Left forelimb (tissue), 1 donor: Measurements from ENCODE around the gene ITGA1.
"Not testable (repeated sequence)": the region's sequence is repeated elsewhere in the genome, so short reads cannot be mapped to it uniquely, and the experiment has no call there.

Source experiments
- DNase-seq: peaks from one replicate; pipeline ENCODE4 v3.0.0-alpha.2; 2018; ENCODE audit warnings: low spot score

ITGA1 gene

DNA sequence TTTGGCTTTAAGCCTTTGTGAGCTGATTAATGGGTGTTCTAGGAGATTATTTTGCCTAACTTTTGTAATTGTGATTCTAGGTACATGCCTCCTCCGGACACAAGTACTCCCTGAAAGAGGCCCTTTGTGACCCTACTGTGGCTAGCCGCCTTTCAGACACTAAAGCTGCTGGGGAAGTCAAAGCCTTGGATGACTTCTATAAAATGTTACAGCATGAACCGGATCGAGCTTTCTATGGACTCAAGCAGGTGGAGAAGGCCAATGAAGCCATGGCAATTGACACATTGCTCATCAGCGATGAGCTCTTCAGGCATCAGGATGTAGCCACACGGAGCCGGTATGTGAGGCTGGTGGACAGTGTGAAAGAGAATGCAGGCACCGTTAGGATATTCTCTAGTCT lies 13.6 kb downstream of the ITGA1 start:
- no peak for DNase-seq

DNA sequence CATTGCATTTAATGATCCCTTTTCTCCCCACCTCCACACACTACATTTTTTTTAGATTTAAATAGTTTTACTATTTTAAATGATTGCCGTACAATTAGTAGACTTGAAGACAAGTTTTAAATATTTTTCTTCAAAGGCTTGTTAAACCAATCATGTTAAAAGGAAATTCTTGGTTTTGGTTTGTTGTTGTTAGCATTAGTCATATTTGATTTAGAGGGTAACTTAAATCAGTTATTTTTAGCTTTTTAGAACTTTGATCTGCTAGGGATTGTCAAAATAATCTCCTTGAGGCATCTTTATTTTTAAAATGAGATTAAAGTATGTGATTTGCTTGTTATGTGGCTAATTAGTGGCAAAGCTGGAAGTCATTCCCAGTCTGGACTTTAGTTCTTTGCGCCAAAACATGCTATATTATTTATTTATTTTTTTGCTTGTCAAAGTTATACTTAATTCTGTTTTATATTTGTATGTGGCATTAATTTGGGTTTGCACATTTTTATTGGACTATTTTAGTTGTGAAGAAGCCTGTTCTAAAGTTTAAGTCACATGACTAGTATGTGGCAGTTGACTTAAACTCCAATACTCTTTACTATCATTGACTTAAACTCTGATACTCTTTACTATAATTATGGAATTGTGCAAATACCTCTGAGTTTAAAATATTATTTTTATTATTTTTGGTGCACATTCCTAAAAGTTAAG lies 14.7 kb downstream of the ITGA1 start:
- no peak for DNase-seq

DNA sequence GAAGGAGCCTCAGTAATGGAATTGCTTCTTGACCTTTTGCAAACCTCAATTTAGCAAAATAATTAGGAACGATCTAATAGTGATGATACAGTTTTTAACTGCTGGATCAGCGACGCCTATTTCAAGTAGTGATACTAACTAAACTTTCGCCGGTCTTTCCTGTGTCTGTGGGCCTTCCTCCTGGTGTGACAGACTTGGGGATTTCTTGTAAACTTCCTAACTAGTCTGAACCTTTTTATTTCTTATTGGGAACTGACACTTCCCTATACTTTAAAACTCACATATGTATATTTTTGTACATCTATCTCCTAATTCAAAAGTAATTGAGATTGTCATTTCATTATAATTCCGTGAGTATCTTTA lies 15.2 kb downstream of the ITGA1 start:
- no peak for DNase-seq

DNA sequence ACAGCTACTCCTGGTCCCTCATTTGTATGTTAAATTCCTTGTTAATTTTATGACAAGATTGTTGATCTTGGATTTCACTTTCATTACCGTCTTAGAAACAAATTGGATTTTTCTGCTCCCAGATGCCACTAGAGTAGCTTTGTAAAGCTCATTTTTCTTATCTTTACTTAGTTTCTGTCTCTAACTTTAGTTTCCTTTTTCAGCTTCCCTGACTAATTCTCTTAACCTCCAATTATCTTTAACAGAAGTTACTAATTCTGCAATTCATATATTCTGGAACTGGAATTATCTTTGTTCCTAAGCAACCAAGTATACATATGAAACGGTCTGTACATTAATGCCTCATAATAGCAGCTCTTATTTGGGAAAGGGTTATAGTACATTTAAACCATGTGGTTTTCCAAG lies 16.7 kb downstream of the ITGA1 start:
- DNase-seq = no peak

DNA sequence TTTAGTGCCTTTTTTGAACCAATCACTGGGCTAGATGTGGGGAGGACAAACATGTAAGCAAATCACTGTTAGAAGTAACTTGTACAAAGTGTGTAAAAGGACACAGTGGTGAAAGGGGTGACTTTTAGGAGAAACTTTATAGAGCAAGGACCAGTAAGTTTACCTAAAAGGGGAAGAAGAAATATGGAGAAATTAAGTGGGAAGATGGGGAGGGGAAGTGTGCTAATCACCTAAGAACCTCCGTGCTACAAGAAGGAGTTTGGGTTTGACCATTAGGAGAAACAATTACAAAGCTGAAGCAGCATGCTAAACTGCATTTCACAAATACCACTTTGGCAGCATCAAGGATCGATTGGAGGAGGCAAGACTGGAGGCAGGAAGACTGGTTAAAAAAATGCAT lies 17.3 kb downstream of the ITGA1 start:
- DNase-seq = no peak

DNA sequence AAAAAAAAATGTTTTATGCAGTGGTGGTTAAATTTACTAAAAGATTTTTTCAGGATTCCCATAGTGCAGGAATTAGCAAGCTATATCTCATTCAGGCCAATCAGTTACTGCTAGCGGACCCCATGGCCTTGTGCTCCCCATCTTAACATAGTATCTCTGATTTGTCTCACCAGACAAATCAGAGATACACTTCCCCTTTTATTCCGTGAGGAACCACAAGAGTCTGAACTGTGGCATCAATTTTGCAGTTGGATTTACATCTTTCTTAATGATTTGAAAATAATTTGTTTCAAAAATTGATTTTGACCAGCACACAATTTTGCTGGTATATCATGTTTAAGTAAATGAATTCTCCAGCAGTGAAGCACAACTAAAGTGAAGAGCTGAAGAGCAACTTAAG lies 17.9 kb downstream of the ITGA1 start:
- no peak for DNase-seq

DNA sequence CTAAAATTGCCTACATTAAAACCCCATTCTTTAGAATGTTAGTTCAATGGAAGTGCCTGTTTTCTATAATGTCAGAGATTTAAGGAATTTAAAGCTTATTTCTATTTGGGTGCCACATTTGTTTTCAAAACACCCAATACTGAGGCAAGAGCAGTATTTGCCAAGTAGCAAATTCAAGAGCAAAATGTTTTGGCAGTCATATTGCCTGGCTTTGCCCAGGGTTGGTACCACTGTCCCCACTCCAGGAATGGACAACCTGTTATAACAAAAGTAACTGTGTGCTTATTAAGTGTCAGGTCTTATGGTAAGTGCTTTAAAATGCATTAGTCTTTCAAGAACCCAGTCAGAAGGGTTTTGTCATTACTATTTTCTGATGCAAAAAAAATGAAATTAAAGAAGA lies 19.3 kb downstream of the ITGA1 start:
- no peak for DNase-seq

DNA sequence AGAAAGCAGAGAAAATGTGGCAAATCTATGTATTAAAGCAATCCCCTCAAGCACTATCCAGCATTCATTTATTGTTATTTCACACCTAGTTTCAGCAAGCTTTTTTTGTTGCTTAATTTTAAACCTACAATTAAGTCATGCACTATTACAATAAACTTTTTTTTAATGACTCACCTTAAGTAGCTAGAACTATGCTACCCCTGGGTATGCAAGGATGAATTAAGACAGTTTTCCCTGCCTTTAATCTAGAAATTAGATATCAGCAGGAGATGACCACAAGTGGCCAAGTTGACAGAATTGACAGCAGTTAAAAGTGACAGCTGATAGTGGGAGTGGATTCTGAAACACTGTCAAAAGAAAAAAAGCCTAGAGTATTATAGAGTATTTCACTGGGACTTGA lies 20.0 kb downstream of the ITGA1 start:
- DNase-seq = no peak

DNA sequence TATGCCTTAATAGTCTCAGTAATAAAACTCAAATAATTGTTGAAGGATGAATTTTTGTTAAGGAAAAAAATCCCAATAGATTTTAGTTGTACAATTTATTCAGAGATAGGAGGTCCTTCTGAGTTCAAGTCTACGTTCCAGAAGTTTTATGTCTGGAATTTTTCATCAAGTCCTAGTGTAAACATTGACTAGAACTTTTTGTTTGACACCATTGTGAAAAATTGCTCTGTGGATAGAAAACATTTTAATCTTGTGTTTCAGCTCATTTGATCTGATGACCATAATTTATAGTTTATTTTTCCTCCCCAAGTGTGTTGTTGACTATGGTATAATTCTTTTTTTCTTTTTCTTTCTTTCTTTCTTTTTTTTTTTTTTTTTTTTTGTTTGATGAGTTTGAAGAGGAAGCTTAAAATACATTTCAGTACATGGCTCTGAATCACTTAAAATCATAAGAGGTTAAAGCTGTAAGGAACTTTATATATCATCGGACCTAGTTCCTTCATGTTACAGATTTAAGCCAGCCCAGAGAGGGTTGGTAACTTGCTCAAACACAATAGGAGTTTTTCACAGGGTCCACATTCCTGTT lies 20.7 kb downstream of the ITGA1 start:
- no peak for DNase-seq

DNA sequence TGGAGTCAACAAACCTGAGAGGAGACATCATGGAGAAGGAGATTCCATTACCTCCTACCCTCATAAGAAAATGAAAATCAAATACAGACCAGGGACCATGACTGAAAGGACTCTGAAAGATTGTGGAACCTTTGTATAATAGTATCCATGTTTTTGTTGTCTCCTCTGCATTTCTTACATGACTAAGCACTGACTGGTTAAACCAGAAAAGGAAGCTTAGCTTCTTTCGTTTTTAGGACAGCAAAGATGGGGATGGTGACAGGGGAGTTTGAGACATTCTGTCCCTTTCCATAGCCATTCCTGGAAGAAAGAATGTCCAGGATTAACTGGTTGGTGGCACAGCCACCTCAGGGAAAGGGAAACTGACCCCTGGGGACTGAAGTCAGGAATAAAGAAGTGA lies 22.2 kb downstream of the ITGA1 start:
- DNase-seq = no peak

DNA sequence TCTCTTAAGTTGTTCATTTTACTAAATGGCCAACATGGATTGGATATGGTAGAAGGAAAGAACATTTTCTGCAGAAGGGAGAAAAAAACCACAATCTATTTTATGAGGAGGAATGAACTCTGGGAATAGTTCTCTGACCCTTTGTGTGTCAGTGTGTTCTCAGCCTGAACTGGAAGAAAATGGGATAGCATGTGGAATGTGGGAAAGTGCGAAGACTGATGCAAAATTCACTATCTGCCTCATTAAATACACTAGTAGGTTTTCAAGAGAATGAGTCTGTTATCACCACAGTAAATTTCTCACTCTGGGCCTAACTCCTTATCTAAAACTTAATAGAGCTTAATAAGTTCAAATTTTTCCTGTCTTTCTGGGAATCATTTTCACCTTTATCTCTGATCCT lies 22.7 kb downstream of the ITGA1 start:
- DNase-seq = no peak

DNA sequence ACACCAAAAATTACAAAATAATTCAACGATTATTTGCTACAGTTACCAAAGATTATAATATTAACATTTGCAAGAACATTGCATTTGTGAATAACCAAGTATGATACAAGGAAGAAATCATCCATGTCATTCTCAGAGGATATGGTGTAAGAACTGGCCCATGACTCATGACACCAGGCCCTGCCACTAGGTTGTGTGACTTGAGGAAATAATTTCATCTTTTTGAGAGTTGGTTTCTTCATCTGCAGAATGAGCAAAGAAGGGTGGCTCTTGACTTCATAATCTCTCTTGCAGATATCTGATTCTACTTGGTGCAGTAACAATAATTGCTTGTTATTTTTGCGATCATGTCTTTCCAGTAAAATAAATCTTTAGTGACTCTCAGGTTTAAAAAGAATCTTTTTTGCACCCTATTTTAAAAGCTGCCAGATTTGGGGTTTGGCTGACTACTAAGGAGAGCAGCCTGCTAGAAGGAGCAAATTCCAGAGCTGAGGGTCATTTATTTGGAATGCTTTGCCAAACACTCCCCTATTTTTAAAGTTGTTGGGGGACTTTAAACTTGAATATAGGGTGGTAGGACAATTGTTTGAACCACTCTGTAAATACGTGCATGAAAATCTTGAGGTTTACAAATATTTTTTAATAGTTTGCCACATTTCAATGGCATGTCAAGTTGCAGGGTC lies 23.5 kb downstream of the ITGA1 start:
- DNase-seq = no peak

DNA sequence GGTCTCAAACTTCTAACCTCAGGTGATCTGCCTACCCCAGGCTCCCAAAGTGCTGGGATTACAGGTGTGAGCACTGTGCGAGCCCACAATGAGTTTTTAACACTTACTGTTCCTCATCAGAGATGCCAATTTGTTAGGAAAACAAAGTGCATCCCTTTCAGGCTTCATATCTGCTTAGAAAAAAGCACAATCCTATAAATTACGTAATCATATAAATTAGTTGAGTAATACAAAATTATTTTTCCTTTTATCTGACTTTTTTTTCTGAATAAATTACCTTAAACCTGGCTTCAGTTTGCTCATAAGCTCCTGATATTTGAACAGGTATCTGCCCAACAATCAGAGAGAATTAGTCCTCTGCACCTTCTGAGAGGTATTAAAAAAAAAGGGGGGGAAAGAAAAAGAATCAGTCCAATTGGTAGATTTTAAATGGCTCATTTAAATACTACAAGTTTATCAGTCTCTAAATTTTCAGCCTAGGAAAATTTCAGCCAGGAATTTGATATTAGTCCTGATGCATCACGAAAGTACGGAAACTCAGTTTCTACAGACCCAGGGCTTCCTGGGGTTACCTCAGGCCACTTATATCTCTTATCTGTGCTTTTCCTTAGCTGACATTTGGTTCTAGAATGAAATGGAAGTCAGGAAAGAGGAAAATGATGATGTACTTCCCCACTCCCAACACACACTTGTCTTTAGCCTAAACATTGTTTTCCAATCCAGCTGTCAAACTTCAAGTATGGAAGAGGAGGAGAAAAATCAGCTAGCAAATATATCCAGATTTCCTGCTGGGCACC lies 26.8 kb downstream of the ITGA1 start:
- no peak for DNase-seq

DNA sequence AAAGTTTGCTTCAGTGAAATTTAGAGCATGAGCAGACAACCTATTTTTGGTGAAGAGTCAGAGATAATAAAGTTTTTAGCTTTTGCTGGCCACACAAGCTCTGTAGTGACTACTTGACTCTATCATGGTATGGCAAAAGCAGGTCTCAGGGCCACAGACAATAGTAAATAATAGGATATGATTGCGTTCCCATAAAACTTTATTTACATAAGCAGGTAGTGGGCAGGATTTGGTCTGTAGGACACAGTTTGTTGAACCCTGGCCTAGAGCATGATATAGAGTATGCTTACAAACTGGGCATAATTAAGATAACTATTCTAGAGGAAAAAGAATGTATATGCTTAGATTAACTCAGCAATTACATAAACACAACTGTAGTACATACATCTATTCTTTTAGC lies 30.1 kb downstream of the ITGA1 start:
- DNase-seq = no peak

DNA sequence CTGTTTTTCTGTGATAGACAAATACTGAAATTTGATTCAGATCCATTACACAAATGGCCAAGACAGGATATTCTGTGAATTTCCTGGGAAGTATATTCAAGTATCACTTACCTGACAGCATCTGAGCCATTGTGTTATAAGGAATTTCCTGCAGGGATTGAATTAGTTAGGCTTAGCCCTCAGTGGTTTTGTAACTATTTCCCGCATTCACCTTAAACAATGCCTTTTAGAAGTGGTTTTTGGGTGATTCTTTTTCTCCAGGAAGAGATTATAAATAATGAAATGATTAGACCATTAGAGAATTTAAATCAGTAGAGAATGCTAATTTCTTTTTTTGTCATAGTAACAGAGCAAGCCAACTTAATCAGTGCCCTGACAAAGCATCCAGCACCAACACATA lies 30.6 kb downstream of the ITGA1 start:
- no peak for DNase-seq

DNA sequence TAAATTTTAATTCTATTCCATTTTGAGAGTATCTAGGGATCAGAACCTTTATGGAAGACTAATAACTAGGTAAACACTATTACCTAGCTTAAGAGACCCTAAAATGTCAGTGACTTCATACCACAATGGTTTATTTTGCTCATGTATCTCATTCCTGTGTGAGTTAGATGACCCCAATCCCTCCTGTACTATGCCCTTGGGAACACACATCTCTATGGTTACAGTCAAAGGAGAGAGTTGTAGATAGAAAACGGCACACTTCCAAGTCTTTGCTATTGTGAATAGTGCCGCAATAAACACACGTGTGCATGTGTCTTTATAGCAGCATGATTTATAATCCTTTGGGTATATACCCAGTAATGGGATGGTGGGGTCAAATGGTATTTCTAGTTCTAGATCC lies 31.1 kb downstream of the ITGA1 start:
- not testable (repeated sequence) for DNase-seq

DNA sequence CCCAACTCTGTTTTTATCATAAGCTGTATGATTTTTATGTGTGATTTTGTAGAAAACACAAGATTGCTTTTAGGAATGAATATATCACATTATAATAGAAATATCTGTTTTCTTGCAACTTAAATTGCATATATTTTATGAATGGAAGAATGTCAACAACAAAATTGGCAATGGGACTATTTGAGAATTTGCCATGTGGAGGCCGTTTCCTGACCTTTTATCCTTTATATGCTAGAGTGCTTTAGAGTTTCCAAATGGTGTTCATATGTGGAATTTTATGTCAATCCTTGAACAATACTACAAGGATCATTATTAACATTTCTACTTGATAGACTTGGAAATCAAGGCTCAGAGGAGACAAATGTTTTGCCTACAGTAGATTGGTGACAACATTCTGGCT lies 34.2 kb downstream of the ITGA1 start:
- DNase-seq = no peak

DNA sequence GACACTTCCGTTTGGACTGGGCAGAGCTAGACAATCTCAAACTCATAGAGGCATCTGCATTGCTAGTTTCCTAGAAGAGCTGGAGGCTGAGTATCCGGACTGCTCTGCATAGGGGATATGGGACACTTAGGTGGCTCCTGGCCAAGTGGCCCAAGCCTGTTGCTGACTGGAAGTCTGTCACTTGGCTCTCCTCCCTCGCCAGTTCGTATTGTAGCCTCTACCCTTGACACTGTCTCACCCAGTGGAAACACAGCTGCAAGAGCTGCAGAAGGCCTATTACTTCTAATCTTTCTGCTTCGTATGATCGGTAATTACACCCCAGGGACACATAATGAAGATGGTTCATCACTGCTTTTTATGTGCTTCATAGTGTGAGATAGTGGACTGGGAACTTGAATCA lies 34.7 kb downstream of the ITGA1 start:
- no peak for DNase-seq

DNA sequence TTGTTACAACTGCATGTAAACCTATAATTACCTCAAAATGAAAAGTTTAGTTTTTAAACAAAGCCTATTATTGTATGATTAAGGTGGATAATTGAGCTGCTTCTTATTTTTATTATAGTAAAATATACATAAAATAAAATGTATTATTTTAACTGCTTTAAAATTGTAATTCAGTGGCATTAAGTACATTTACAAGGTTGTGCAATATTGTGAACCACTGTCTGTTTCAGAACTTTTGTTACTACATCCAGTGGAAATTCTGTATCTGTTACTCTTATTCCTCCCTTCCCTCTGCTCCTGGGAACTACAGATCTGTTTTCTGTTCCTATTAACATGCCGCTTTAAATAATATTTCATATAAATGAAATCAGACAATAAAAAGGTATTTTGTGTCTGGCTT lies 37.1 kb downstream of the ITGA1 start:
- DNase-seq = no peak

DNA sequence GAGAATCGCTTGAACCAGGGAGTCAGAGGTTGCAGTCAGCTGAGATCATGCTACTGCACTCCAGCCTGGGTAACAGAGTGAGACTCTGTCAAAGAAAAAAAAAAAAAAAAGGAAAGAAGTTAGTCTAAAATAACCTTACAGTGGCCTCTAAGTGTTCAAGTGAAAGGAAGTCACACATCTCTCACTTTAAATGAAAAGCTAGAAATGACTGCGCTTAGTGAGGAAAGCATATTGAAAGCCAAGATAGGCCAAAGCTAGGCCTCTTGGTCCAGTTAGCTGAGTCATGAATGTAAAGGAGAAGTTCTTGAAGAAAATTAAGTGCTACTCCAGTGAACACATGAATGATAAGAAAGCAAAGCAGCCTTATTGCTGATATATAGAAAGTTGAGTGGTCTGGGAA lies 38.1 kb downstream of the ITGA1 start:
- no peak for DNase-seq

DNA sequence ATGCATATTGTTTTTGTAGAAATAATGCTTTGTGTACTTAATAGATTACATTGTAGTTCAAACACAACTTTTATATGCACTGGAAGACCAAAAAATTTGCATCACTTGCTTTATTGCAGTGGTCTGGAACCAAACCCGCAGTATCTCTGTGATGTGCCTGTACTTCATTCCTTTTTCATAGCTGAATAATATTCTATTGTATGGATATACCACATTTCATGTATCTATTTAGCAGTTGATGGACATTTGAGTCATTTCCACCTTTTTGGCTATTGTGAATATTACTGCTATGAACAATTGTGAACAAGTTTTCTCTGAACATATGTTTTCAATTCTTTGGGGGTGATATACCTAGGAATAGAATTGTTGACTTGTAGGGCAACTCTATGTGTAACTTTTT lies 40.1 kb downstream of the ITGA1 start:
- DNase-seq = no peak

DNA sequence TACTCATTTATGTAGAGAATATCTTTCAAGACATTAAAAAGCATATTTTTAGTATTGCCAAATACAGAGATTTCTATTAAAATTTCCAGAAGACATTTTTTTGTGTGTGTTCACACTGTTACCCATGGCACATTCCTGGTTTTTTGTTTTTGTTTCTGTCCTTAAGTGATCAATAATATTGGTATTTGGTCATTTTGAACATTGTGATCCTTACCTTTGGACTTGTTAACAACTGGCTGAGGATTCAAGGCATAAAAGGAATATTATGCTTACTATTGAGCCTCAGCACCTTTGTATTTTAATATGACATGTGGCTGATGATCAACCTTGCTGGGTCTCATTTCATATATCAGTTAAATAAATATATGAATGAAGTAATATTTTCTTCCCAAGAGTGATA lies 41.9 kb downstream of the ITGA1 start:
- no peak for DNase-seq

DNA sequence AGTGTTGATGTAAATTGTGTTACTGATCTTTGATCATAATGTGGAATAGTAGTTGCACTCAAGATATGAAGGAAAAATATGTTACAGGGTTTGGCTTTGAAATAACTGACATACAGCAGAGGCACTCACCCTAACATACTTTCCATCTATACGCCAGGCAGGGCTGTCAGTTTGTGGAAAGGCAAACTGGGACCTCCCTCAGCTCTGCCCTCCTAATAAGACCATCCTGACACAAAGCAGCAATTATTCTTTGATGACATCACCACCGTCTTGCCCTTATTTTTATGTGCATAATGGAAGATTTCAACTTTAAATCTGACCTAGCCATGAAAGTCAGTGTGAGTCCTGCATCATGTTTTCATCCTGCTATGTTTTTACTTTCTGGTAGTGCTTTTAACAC lies 42.9 kb downstream of the ITGA1 start:
- no peak for DNase-seq
